Muscle of leg (tissue), 11 donors: ENCODE results near the gene CDK14. TPM values are rescaled to one million over a fixed set of nuclear protein-coding genes. Genes with fewer than 3 reads are reported as not detected.
A peak's percentile ranks its signal among the peaks of the same experiment; 100 is the strongest.

ENCODE experiments used
- DNase-seq: peaks from one replicate; pipeline ENCODE4 v3.0.0; 2013
- H3K27ac ChIP-seq: one replicate; pipeline ENCODE4 v1.5.1; 2013; ENCODE audit warnings: mild to moderate bottlenecking, low read length, control low read depth
- H3K27me3 ChIP-seq: one replicate; pipeline ENCODE4 v1.6.1; 2013; ENCODE audit warnings: low read length; ENCODE audit not compliant: control insufficient read depth, insufficient read depth
- H3K36me3 ChIP-seq: one replicate; pipeline ENCODE4 v1.6.1; 2013; ENCODE audit warnings: low read length; ENCODE audit not compliant: control insufficient read depth, insufficient read depth
- H3K4me1 ChIP-seq: one replicate; pipeline ENCODE4 v1.6.1; 2013; ENCODE audit warnings: low read length; ENCODE audit not compliant: control insufficient read depth, insufficient read depth
- H3K4me3 ChIP-seq: one replicate; pipeline ENCODE4 v1.5.1; 2013; ENCODE audit warnings: low read length, control low read depth
- H3K9me3 ChIP-seq: replicated peaks from 2 replicates; pipeline ENCODE4 v1.6.1; 2013; ENCODE audit warnings: low read depth, low read length; ENCODE audit not compliant: control insufficient read depth
- WGBS: methylation state at CpG from one replicate; pipeline ENCODE4 v1.1.5; 2013; ENCODE audit warnings: missing lambda C conversion rate; ENCODE audit not compliant: insufficient coverage; 5-methylcytosine and 5-hydroxymethylcytosine counted together
- polyA plus RNA-seq, 8 donors: library from polyadenylated mRNA; unstranded; fragments of 120-200 nt; gene quantifications; one replicate each; pipeline versions ENCODE4 v1.2.1 to v1.2.3, GENCODE V29; 2013; ENCODE audit warnings: inconsistent platforms in 1 of 8, low replicate concordance in 1 of 8; ENCODE audit not compliant: insufficient read length in 8 of 8, insufficient read depth in 1 of 8
- total RNA-seq: library from RNA; stranded (reverse); fragments of 120-200 nt; gene quantifications from one replicate; pipeline ENCODE4 v1.2.4, GENCODE V29; 2013

The CDK14 gene
- total and polyA plus RNA-seq, 9 donors: 14.9 to 36.7 (median 21.3) TPM

- peaks cover 5% of the 10 kb centered on the region for H3K9me3 ChIP-seq
- no peaks in the 10 kb centered on the region for H3K4me1 ChIP-seq
- WGBS: no CpG with 5 or more reads among the region's 3 CpGs
- H3K4me3 ChIP-seq: no peak overlapping the region
- no peaks in the 10 kb centered on the region for H3K27me3 ChIP-seq
- peaks cover 4% of the 10 kb centered on the region for H3K36me3 ChIP-seq
- H3K27ac ChIP-seq: no peak overlapping the region
- DNase-seq: no peak
These were observed 142.1 kb downstream of the CDK14 start for GRCh38 chr7:90738249-90738648.

- Histone ChIP-seq H3K4me1 (no peaks in the 10 kb centered on the region), H3K36me3 (peaks cover 4% of the 10 kb centered on the region), H3K27ac (no peak overlapping the region), H3K27me3 (no peaks in the 10 kb centered on the region), H3K4me3 (no peak overlapping the region), H3K9me3 (no peaks in the 10 kb centered on the region)
- no peak for DNase-seq
- no CpG with 5 or more reads among the region's 2 CpGs for WGBS
These were observed 143.6 kb downstream of the CDK14 start for GRCh38 chr7:90739716-90740115.

- DNase-seq: no peak
- Histone ChIP-seq H3K4me3 (no peak overlapping the region), H3K27ac (no peak overlapping the region), H3K9me3 (no peaks in the 10 kb centered on the region), H3K27me3 (no peaks in the 10 kb centered on the region), H3K4me1 (no peaks in the 10 kb centered on the region), H3K36me3 (peaks cover under 1% of the 10 kb centered on the region)
- WGBS: no CpG with 5 or more reads among the region's 3 CpGs
These were observed 144.3 kb downstream of the CDK14 start for GRCh38 chr7:90740386-90740785.

- no peak overlapping the region for H3K4me3 ChIP-seq
- no peaks in the 10 kb centered on the region for H3K27me3 ChIP-seq
- H3K4me1 ChIP-seq: no peaks in the 10 kb centered on the region
- no peaks in the 10 kb centered on the region for H3K9me3 ChIP-seq
- DNase-seq: no peak
- H3K36me3 ChIP-seq: no peaks in the 10 kb centered on the region
- no CpG with 5 or more reads among the region's 1 CpG for WGBS
- no peak overlapping the region for H3K27ac ChIP-seq
These were observed 147.5 kb downstream of the CDK14 start for GRCh38 chr7:90743626-90744025.

GRCh38 chr7:90747516-90747915 lies 151.4 kb downstream of the CDK14 start:
- Histone ChIP-seq H3K36me3 (peaks cover 3% of the 10 kb centered on the region), H3K27ac (no peak overlapping the region), H3K9me3 (no peaks in the 10 kb centered on the region), H3K4me3 (no peak overlapping the region), H3K4me1 (no peaks in the 10 kb centered on the region), H3K27me3 (no peaks in the 10 kb centered on the region)
- WGBS: no CpG with 5 or more reads among the region's 1 CpG
- DNase-seq: peak; percentile 67

GRCh38 chr7:90749262-90749661 lies 153.1 kb downstream of the CDK14 start:
- no peak overlapping the region for H3K27ac ChIP-seq
- H3K9me3 ChIP-seq: no peaks in the 10 kb centered on the region
- H3K36me3 ChIP-seq: peaks cover 3% of the 10 kb centered on the region
- H3K27me3 ChIP-seq: no peaks in the 10 kb centered on the region
- no peaks in the 10 kb centered on the region for H3K4me1 ChIP-seq
- DNase-seq: no peak
- no peak overlapping the region for H3K4me3 ChIP-seq

GRCh38 chr7:90749774-90750173 lies 153.7 kb downstream of the CDK14 start:
- no CpG with 5 or more reads among the region's 1 CpG for WGBS
- H3K27ac ChIP-seq: no peak overlapping the region
- no peak overlapping the region for H3K4me3 ChIP-seq
- no peaks in the 10 kb centered on the region for H3K4me1 ChIP-seq
- H3K36me3 ChIP-seq: peaks cover 3% of the 10 kb centered on the region
- H3K27me3 ChIP-seq: no peaks in the 10 kb centered on the region
- H3K9me3 ChIP-seq: no peaks in the 10 kb centered on the region
- no peak for DNase-seq

GRCh38 chr7:90751595-90751994 lies 155.5 kb downstream of the CDK14 start:
- H3K27ac ChIP-seq: no peak overlapping the region
- H3K4me3 ChIP-seq: no peak overlapping the region
- WGBS: no CpG with 5 or more reads among the region's 1 CpG
- no peaks in the 10 kb centered on the region for H3K4me1 ChIP-seq
- H3K9me3 ChIP-seq: no peaks in the 10 kb centered on the region
- H3K36me3 ChIP-seq: peaks cover 3% of the 10 kb centered on the region
- DNase-seq: no peak
- H3K27me3 ChIP-seq: no peaks in the 10 kb centered on the region

- 100% methylated on average over 1 of the region's 1 CpG for WGBS
These were observed 155.9 kb downstream of the CDK14 start for GRCh38 chr7:90752051-90752450.

GRCh38 chr7:90755041-90755440 lies 158.9 kb downstream of the CDK14 start:
- Histone ChIP-seq H3K27ac (no peak overlapping the region), H3K4me3 (no peak overlapping the region), H3K9me3 (no peaks in the 10 kb centered on the region), H3K36me3 (no peaks in the 10 kb centered on the region), H3K27me3 (no peaks in the 10 kb centered on the region), H3K4me1 (no peaks in the 10 kb centered on the region)
- DNase-seq: no peak
- no CpG with 5 or more reads among the region's 3 CpGs for WGBS

More at GRCh38 chr7:90752051-90752450, 155.9 kb downstream of the CDK14 start:
- no peaks in the 10 kb centered on the region for H3K27me3 ChIP-seq
- H3K4me1 ChIP-seq: no peaks in the 10 kb centered on the region
- H3K27ac ChIP-seq: no peak overlapping the region
- H3K9me3 ChIP-seq: no peaks in the 10 kb centered on the region
- peaks cover 3% of the 10 kb centered on the region for H3K36me3 ChIP-seq
- DNase-seq: no peak
- no peak overlapping the region for H3K4me3 ChIP-seq

GRCh38 chr7:90756366-90756765 lies 160.2 kb downstream of the CDK14 start:
- no peak for DNase-seq
- Histone ChIP-seq H3K27me3 (no peaks in the 10 kb centered on the region), H3K36me3 (no peaks in the 10 kb centered on the region), H3K27ac (no peak overlapping the region), H3K9me3 (no peaks in the 10 kb centered on the region), H3K4me3 (no peak overlapping the region), H3K4me1 (no peaks in the 10 kb centered on the region)
- WGBS: no CpG with 5 or more reads among the region's 1 CpG
